GM12878 (cell line): ENCODE measurements around the gene BCOR. TPM values are rescaled to one million over a fixed set of nuclear protein-coding genes. Genes with fewer than 3 reads are reported as not detected.

Experiments
- ATAC-seq: fragments of 200-7000 bp; cut with Tn5 transposase; 3 replicates; pipeline ENCODE4 v1.9.1; 2020; ENCODE audit warnings: mild to moderate bottlenecking, moderate library complexity
- BruUV-seq: library from RNA; stranded (reverse); fragments of 400-500 nt; replicated peaks from 2 replicates; lab custom pipeline; 2021; lab: Mats Ljungman, UMichigan
- CTCF ChIA-PET: fragments of 300-600 bp; sonication (Branson Sonifier 250); formaldehyde crosslinking; extraction: SDS; loops from one replicate; lab custom pipeline; 2021; ENCODE audit warnings: inconsistent platforms; lab: Yijun Ruan, JAX
- POLR2A ChIA-PET: fragments of 350-600 bp; formaldehyde crosslinking; extraction: SDS; loops from one replicate; lab custom pipeline; 2021; ENCODE audit warnings: inconsistent platforms; lab: Charles Lee
- RAD21 ChIA-PET: fragments of 300-600 bp; sonication (Branson Sonifier 250); formaldehyde crosslinking; loops from one replicate; lab custom pipeline; 2023; ENCODE audit warnings: antibody characterized with exemption; ENCODE audit not compliant: unreplicated experiment; lab: Charles Lee
- SMC1A ChIA-PET: fragments of 300-600 bp; sonication (Branson Sonifier 250); formaldehyde crosslinking; loops from one replicate; lab custom pipeline; 2023; ENCODE audit not compliant: unreplicated experiment, uncharacterized antibody; lab: Charles Lee
- DNase-seq: peaks from one replicate; pipeline ENCODE4 v3.0.0-alpha.2; 2011; ENCODE audit warnings: low read depth, low spot score
- FAIRE-seq: peaks from 3 replicates; lab custom pipeline; 2011; peaks lifted over from hg19 to GRCh38; lab: Jason Lieb, UNC
- H2AFZ ChIP-seq: 2 replicates; pipeline ENCODE4 v1.6.0; 2011; ENCODE audit warnings: low read depth, low read length, control low read depth; ENCODE audit not compliant: control insufficient read depth
- H3K27ac ChIP-seq: 2 replicates; pipeline ENCODE4 v1.5.1; 2011; ENCODE audit warnings: control low read depth; ENCODE audit not compliant: control insufficient read depth, insufficient read depth
- H3K27me3 ChIP-seq, 2 experiments: replicated peaks in 1 of 2; 2 replicates each; pipeline versions ENCODE4 v1.6.0 to v1.6.1; 2011; ENCODE audit warnings: low read length in 1 of 2; ENCODE audit not compliant: control insufficient read depth in 2 of 2, insufficient read depth in 2 of 2
- H3K36me3 ChIP-seq, 2 experiments: 2 replicates each; pipeline ENCODE4 v1.5.1; 2011; ENCODE audit warnings: low read length in 1 of 2; ENCODE audit not compliant: control insufficient read depth in 2 of 2, insufficient read depth in 2 of 2
- H3K4me1 ChIP-seq: 2 replicates; pipeline ENCODE4 v1.6.1; 2011; ENCODE audit warnings: mild to moderate bottlenecking, low read length, moderate library complexity, mixed read lengths; ENCODE audit not compliant: control insufficient read depth, insufficient read depth
- H3K4me2 ChIP-seq: 2 replicates; pipeline ENCODE4 v1.6.0; 2011; ENCODE audit warnings: control low read depth; ENCODE audit not compliant: control insufficient read depth, insufficient read depth
- H3K4me3 ChIP-seq: fragments of 200-600 bp; sonication (generic); 2 replicates; pipeline ENCODE4 v1.5.1; 2016
- H3K79me2 ChIP-seq: 2 replicates; pipeline ENCODE4 v1.6.0; 2011; ENCODE audit warnings: low read length; ENCODE audit not compliant: control insufficient read depth, insufficient read depth
- H3K9ac ChIP-seq: 2 replicates; pipeline ENCODE4 v1.8.0; 2011; ENCODE audit warnings: low read length, control low read depth, mixed read lengths; ENCODE audit not compliant: control insufficient read depth, insufficient read depth
- H3K9me3 ChIP-seq: replicated peaks from 3 replicates; pipeline ENCODE4 v1.5.1; 2011; ENCODE audit warnings: mild to moderate bottlenecking, low read length; ENCODE audit not compliant: control insufficient read depth, insufficient read depth
- H4K20me1 ChIP-seq: 2 replicates; pipeline ENCODE4 v1.6.0; 2011; ENCODE audit not compliant: control insufficient read depth, insufficient read depth
- ATF7 ChIP-seq: fragments of 450-650 bp; IDR thresholded peaks from 2 replicates; pipeline ENCODE4 v1.6.1; 2016; ENCODE audit warnings: low read depth, mild to moderate bottlenecking
- BHLHE40 ChIP-seq, 2 experiments: fragments of 450-650 bp in 1 of 2; IDR thresholded peaks; 2 replicates each; pipeline ENCODE4 v1.6.1; 2011 to 2017; ENCODE audit warnings: low read depth in 2 of 2, borderline replicate concordance in 1 of 2, improper control_type of control experiment in 1 of 2, low read length in 1 of 2, mild to moderate bottlenecking in 1 of 2
- IKZF1 ChIP-seq: fragments of 450-650 bp; conservative IDR thresholded peaks from 2 replicates; pipeline ENCODE4 v1.6.1; 2017; ENCODE audit warnings: antibody characterized with exemption, mild to moderate bottlenecking
- POLR2A ChIP-seq: IDR thresholded peaks from 2 replicates; pipeline ENCODE4 v1.6.1; 2011; ENCODE audit warnings: low read depth, mild to moderate bottlenecking, low read length
- TCF3 ChIP-seq: IDR thresholded peaks from 2 replicates; pipeline ENCODE4 v1.6.1; 2012; ENCODE audit warnings: low read depth, mild to moderate bottlenecking, low read length, borderline replicate concordance; ENCODE audit not compliant: insufficient read depth
- WGBS: methylation state at CpG from one replicate; pipeline ENCODE4 v1.1.6; 2016; ENCODE audit warnings: low lambda C conversion rate; ENCODE audit not compliant: insufficient replicate concordance, insufficient coverage; ENCODE audit errors: missing lambda C conversion rate; 5-methylcytosine and 5-hydroxymethylcytosine counted together
- in situ Hi-C: fragments of 300-500 bp; cut with MboI; formaldehyde crosslinking; loops from 9 replicates; pipeline ENCODE4 v1.14.3; 2018; ENCODE audit warnings: mixed read lengths
- intact Hi-C: fragments of 100-400 bp; cut with micrococcal nuclease; formaldehyde crosslinking; loops from one replicate; pipeline ENCODE4 v1.14.2; 2022; ENCODE audit not compliant: unreplicated experiment
- polyA plus RNA-seq, 11 experiments: library from polyadenylated mRNA; depleted of rRNA in 4 of 11; unstranded in 6 of 11; stranded (reverse) in 5 of 11; fragments of >200 nt; fragmentation: Nextera tagmentation in 4 of 11; fragmentation: Illumina TruSeq in 1 of 11; extraction: Ambion mirVana in 4 of 11; extraction: Trizol in 1 of 11; gene quantifications; 1 replicate in 1 of 11; 2 replicates in 10 of 11; pipeline versions ENCODE4 v1.2.1 to v1.2.3, GENCODE V29; 2011 to 2016; ENCODE audit warnings: inconsistent platforms in 2 of 11, missing spikeins in 2 of 11, low read depth in 1 of 11
- total RNA-seq, 4 experiments: library from RNA; depleted of rRNA in 3 of 4; stranded (reverse); fragments of >200 nt in 3 of 4; fragmentation: Illumina TruSeq in 1 of 4; extraction: Trizol in 1 of 4; gene quantifications; 2 replicates each; pipeline versions ENCODE4 v1.2.1 to v1.2.3, GENCODE V29; 2013 to 2021
- TF ChIP-seq, protein P1 (sequence below): fragments of 450-650 bp; IDR thresholded peaks from 2 replicates; pipeline ENCODE4 v1.6.1; 2016; ENCODE audit warnings: mild to moderate bottlenecking
- TF ChIP-seq, protein P2 (sequence below): IDR thresholded peaks from 2 replicates; pipeline ENCODE4 v1.6.1; 2012; ENCODE audit warnings: low read depth, low read length, improper control_type of control experiment
- TF ChIP-seq, protein P3 (sequence below): IDR thresholded peaks from 2 replicates; pipeline ENCODE4 v1.6.1; 2011; ENCODE audit warnings: mild to moderate bottlenecking, low read depth, low read length, moderate library complexity; ENCODE audit not compliant: insufficient replicate concordance

The BCOR gene
- total and polyA plus RNA-seq, 10 of the 15 experiments (the other 5 are each of a cell fraction or from before 2014, with no cell fraction given), result 5.1 to 16.4 (median 10.1) TPM

DNA sequence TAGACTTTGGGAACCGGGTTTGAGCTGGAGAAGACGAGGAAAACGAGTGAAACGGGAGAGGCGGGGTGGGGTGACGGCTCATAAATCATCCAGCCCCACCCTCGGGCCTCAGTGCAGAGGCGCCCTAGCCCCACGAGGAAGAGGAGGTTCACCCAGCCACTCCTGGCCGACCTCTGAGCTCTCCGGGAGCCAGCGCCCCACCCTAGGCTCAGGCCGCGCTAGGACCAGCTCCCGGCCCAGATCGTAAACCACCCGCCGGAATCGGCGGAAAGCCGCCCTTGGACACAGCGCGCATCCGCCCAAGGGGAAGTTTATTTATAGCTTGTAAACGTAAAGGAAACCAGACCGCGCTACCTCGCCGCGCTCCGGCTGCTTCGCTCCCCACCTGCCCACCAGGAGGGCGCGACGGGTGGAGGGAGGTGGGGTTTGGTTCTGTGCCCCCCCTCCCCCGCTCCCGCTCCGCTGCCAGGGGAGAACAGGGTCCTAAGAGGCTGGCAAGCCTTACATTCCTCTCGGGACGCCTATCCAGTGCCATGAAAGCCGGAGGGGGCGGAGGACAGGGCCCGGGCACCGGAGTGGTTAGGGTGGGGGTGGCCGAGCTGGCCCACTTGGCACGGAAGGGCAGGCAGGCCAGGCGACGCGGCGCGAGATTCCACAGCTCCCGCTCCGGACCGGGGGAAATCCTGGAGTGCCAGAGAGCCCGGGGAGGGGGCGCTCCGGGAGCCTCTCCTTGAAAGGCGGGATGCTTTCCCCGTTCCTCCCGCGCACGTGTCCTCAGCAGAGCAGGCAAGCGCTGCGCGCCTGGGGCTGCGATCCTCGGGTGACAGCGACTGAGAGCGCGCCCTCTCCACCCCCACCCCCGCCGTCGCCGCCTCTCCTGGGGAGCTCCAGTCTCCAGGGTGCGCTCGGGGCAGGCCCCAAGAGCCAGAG, 84.2 kb downstream of the BCOR start:
- ChIA-PET POLR2A (interaction anchor here (0.8 to 0.9 kb wide), 2 partner anchors 85 to 158 kb away, joined by 4 to 6 read pairs; no protein-coding TSS in a partner anchor), CTCF (interaction anchor here (0.9 kb wide), 1 partner anchor 159 kb away, joined by 3 read pairs; no protein-coding TSS in a partner anchor), RAD21 (interaction anchor here (0.6 to 1.8 kb wide), 4 partner anchors 83 to 586 kb away, joined by 3 to 5 read pairs (median 4); no protein-coding TSS in a partner anchor), SMC1A (no interaction called here)
- H3K4me2 ChIP-seq, result peak overlapping the region; percentile 66
- H2AFZ ChIP-seq, result no peak overlapping the region; the same call in 1 of the 2 replicates
- BruUV-seq, result no TSS peak
- no peaks in the 10 kb centered on the region for H4K20me1 ChIP-seq
- TF ChIP-seq, protein P1, sequence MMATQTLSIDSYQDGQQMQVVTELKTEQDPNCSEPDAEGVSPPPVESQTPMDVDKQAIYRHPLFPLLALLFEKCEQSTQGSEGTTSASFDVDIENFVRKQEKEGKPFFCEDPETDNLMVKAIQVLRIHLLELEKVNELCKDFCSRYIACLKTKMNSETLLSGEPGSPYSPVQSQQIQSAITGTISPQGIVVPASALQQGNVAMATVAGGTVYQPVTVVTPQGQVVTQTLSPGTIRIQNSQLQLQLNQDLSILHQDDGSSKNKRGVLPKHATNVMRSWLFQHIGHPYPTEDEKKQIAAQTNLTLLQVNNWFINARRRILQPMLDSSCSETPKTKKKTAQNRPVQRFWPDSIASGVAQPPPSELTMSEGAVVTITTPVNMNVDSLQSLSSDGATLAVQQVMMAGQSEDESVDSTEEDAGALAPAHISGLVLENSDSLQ, result peak; percentile 33; the same call in 1 of the 2 replicates
- 0 out of 2 replicates have a peak, but pooled peaks have one; percentile 40 for TF ChIP-seq IKZF1
- 0 out of 4 replicates have a peak, but pooled peaks of 1 of the 2 experiments have one; percentile 22 for TF ChIP-seq BHLHE40 (IDR thresholded peaks at IDR 0.05; ENCODE audit: borderline replicate concordance in 1 of 2, low read depth in 2 of 2, low read length in 1 of 2)
- TF ChIP-seq POLR2A, result peak; percentile 50; the same call in 1 of the 2 replicates
- 0 out of 2 replicates have a peak, but pooled peaks have one; percentile 57 for TF ChIP-seq TCF3
- TF ChIP-seq, protein P2, sequence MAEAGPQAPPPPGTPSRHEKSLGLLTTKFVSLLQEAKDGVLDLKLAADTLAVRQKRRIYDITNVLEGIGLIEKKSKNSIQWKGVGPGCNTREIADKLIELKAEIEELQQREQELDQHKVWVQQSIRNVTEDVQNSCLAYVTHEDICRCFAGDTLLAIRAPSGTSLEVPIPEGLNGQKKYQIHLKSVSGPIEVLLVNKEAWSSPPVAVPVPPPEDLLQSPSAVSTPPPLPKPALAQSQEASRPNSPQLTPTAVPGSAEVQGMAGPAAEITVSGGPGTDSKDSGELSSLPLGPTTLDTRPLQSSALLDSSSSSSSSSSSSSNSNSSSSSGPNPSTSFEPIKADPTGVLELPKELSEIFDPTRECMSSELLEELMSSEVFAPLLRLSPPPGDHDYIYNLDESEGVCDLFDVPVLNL, result no peak
- TF ChIP-seq, protein P3, sequence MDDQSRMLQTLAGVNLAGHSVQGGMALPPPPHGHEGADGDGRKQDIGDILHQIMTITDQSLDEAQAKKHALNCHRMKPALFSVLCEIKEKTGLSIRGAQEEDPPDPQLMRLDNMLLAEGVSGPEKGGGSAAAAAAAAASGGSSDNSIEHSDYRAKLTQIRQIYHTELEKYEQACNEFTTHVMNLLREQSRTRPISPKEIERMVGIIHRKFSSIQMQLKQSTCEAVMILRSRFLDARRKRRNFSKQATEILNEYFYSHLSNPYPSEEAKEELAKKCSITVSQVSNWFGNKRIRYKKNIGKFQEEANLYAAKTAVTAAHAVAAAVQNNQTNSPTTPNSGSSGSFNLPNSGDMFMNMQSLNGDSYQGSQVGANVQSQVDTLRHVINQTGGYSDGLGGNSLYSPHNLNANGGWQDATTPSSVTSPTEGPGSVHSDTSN, result no peak
- no peak for TF ChIP-seq ATF7
- peak; percentile 69 for ATAC-seq
- DNase-seq, result no peak
- H3K9ac ChIP-seq, result peak overlapping the region; percentile 50; the same call in 1 of the 2 replicates
- FAIRE-seq, result no peak
- peak overlapping the region; percentile 57; the same call in 1 of the 2 replicates for H3K4me3 ChIP-seq
- no peaks in the 10 kb centered on the region for H3K36me3 ChIP-seq
- H3K27ac ChIP-seq, result peak overlapping the region; percentile 42
- 23% methylated on average over 50 of the region's 76 CpGs for WGBS
- H3K4me1 ChIP-seq, result peaks cover 5% of the 10 kb centered on the region; the same call in 1 of the 2 replicates
- no peaks in the 10 kb centered on the region for H3K79me2 ChIP-seq
- in situ Hi-C loops, result no loop called here
- intact Hi-C loops, result loop anchor here (5.0 to 10.0 kb wide), 3 partner anchors 84 to 199 kb away; partner anchors contain the start of gene BCOR
- peaks cover 11% of the 10 kb centered on the region for H3K9me3 ChIP-seq
- H3K27me3 ChIP-seq, result no peaks in the 10 kb centered on the region
